RPMI8226 (cell line): Measurements from ENCODE around the gene RPL23.

Experiments used
- DNase-seq: peaks from one replicate; pipeline ENCODE4 v3.0.0-alpha.2; 2015

The RPL23 gene

GRCh38 chr17:38883592-38884526 lies 30.3 kb upstream of the RPL23 start:
- no peak for DNase-seq

- no peak for DNase-seq
Measured at GRCh38 chr17:38882870-38883269, 29.3 kb upstream of the RPL23 start.

- DNase-seq: no peak
Measured at GRCh38 chr17:38881600-38882191, 28.2 kb upstream of the RPL23 start.

GRCh38 chr17:38879878-38880665 lies 26.6 kb upstream of the RPL23 start:
- DNase-seq: no peak

- DNase-seq: peak; percentile 42
Measured at GRCh38 chr17:38877130-38877851, 23.8 kb upstream of the RPL23 start.

GRCh38 chr17:38875477-38876075 lies 22.1 kb upstream of the RPL23 start:
- DNase-seq: no peak

GRCh38 chr17:38874505-38875400 lies 21.2 kb upstream of the RPL23 start:
- DNase-seq: no peak

- no peak for DNase-seq
Measured at GRCh38 chr17:38873640-38874380, 20.3 kb upstream of the RPL23 start.

- no peak for DNase-seq
Measured at GRCh38 chr17:38872671-38873385, 19.3 kb upstream of the RPL23 start.

GRCh38 chr17:38872027-38872511 lies 18.5 kb upstream of the RPL23 start:
- no peak for DNase-seq

- peak; percentile 87 for DNase-seq
Measured at GRCh38 chr17:38871247-38872015, 17.9 kb upstream of the RPL23 start.

- DNase-seq: peak; percentile 77
Measured at GRCh38 chr17:38870259-38871165, 17.0 kb upstream of the RPL23 start.

- DNase-seq: peak; percentile 93
Measured at GRCh38 chr17:38869526-38870258, 16.2 kb upstream of the RPL23 start, which contains the start of gene LASP1. LASP1 (plus strand) TSS chr17:38870058; CDS start chr17:38870190, 132 bp downstream.

- peak; percentile 90 for DNase-seq
Measured at GRCh38 chr17:38868817-38869525, 15.4 kb upstream of the RPL23 start.

- peak; percentile 75 for DNase-seq
Measured at GRCh38 chr17:38867968-38868816, 14.7 kb upstream of the RPL23 start.
